Activated T-helper 17 cell treated with anti-CD3 and anti-CD28 coated beads, Interleukin-2, amount 50 U/mL, for 72 hours (primary cell): ENCODE results near the gene SNX17. TPM values are rescaled to one million over a fixed set of nuclear protein-coding genes. Genes with fewer than 3 reads are reported as not detected.
"Not testable (repeated sequence)": the region's sequence is repeated elsewhere in the genome, so short reads cannot be mapped to it uniquely, and the experiment has no call there.

Experiments used
- ATAC-seq: fragments of 150-1000 bp; cut with Tn5 transposase; replicated peaks from 2 replicates; pipeline ENCODE4 v1.10.0; 2021; ENCODE audit warnings: mild to moderate bottlenecking, moderate library complexity
- H3K27ac Mint-ChIP-seq: one replicate; pipeline ENCODE4 v1.8.0; 2022; ENCODE audit warnings: mixed read lengths
- H3K27me3 Mint-ChIP-seq: one replicate; pipeline ENCODE4 v1.8.0; 2022; ENCODE audit warnings: mixed read lengths
- H3K36me3 Mint-ChIP-seq: one replicate; pipeline ENCODE4 v1.8.0; 2022; ENCODE audit warnings: low read depth, mild to moderate bottlenecking, mixed read lengths
- H3K4me1 Mint-ChIP-seq: one replicate; pipeline ENCODE4 v1.8.0; 2022; ENCODE audit warnings: mixed read lengths
- H3K4me3 Mint-ChIP-seq: one replicate; pipeline ENCODE4 v1.8.0; 2022; ENCODE audit warnings: mild to moderate bottlenecking, mixed read lengths
- H3K9me3 Mint-ChIP-seq: one replicate; pipeline ENCODE4 v1.8.0; 2022; ENCODE audit warnings: mixed read lengths
- total RNA-seq, 2 donors: library from RNA; stranded (reverse); gene quantifications; one replicate each; pipeline ENCODE4 v1.2.3, GENCODE V29; 2022

Gene SNX17
- 10 to 100 TPM; 59.0 to 90.4 TPM for total RNA-seq

- Mint-ChIP-seq H3K27ac (peak within 1 kb of the TSS; percentile 90), H3K36me3 (peaks cover 92% of the 10 kb centered on the region), H3K9me3 (no peaks in the 10 kb centered on the region), H3K4me1 (peaks cover 28% of the 10 kb centered on the region), H3K4me3 (peak within 1 kb of the TSS; percentile 92), H3K27me3 (no peaks in the 10 kb centered on the region)
- ATAC-seq: peak; percentile 96
Observed at GRCh38 chr2:27370026-27370815, at the start of gene SNX17, which contains the start of gene EIF2B4. Gene SNX17, plus strand, starts transcription at chr2:27370616. Its CDS starts 128 bp downstream, at chr2:27370744. Gene EIF2B4, minus strand, starts transcription at chr2:27370338. Its CDS starts 24 bp downstream, at chr2:27370314.

GRCh38 chr2:27320958-27321543 is 49.4 kb upstream of the SNX17 start:
- Mint-ChIP-seq H3K4me3 (peak overlapping the region; percentile 97), H3K4me1 (peaks cover 15% of the 10 kb centered on the region), H3K36me3 (peaks cover 24% of the 10 kb centered on the region), H3K9me3 (no peaks in the 10 kb centered on the region), H3K27ac (peak overlapping the region; percentile 32), H3K27me3 (no peaks in the 10 kb centered on the region)
- ATAC-seq: no peak

GRCh38 chr2:27322301-27322765 is 48.1 kb upstream of the SNX17 start:
- peak; percentile 17 for ATAC-seq
- Mint-ChIP-seq H3K9me3 (no peaks in the 10 kb centered on the region), H3K36me3 (peaks cover 37% of the 10 kb centered on the region), H3K4me3 (peak overlapping the region; percentile 97), H3K27me3 (no peaks in the 10 kb centered on the region), H3K4me1 (peaks cover 19% of the 10 kb centered on the region), H3K27ac (peak overlapping the region; percentile 98)

- peak; percentile 99 for ATAC-seq
Observed at GRCh38 chr2:27322766-27323595, 47.4 kb upstream of the SNX17 start, which contains the start of gene MPV17. Gene MPV17, minus strand, starts transcription at chr2:27323097. Its CDS starts 580 bp downstream, at chr2:27322517.

GRCh38 chr2:27323596-27324285 is 46.7 kb upstream of the SNX17 start:
- H3K4me3 Mint-ChIP-seq: peak overlapping the region; percentile 97
- no peaks in the 10 kb centered on the region for H3K9me3 Mint-ChIP-seq
- H3K36me3 Mint-ChIP-seq: peaks cover 44% of the 10 kb centered on the region
- peak; percentile 2 for ATAC-seq
- peaks cover 19% of the 10 kb centered on the region for H3K4me1 Mint-ChIP-seq
- H3K27me3 Mint-ChIP-seq: no peaks in the 10 kb centered on the region
- H3K27ac Mint-ChIP-seq: peak overlapping the region; percentile 98

More at GRCh38 chr2:27322766-27323595, 47.4 kb upstream of the SNX17 start, which contains the start of gene MPV17:
- Mint-ChIP-seq H3K27me3 (no peaks in the 10 kb centered on the region), H3K4me3 (peak within 1 kb of the TSS; percentile 97), H3K4me1 (peaks cover 19% of the 10 kb centered on the region), H3K9me3 (no peaks in the 10 kb centered on the region), H3K27ac (peak within 1 kb of the TSS; percentile 98), H3K36me3 (peaks cover 38% of the 10 kb centered on the region)

GRCh38 chr2:27324720-27325119 is 45.7 kb upstream of the SNX17 start:
- ATAC-seq: no peak
- Mint-ChIP-seq H3K27ac (peak overlapping the region; percentile 98), H3K4me3 (peak overlapping the region; percentile 97), H3K9me3 (no peaks in the 10 kb centered on the region), H3K27me3 (no peaks in the 10 kb centered on the region), H3K36me3 (peaks cover 49% of the 10 kb centered on the region), H3K4me1 (peaks cover 19% of the 10 kb centered on the region)

- Mint-ChIP-seq H3K4me3 (no peak overlapping the region), H3K9me3 (no peaks in the 10 kb centered on the region), H3K27me3 (no peaks in the 10 kb centered on the region), H3K27ac (no peak overlapping the region), H3K4me1 (no peaks in the 10 kb centered on the region), H3K36me3 (peaks cover 89% of the 10 kb centered on the region)
- no peak for ATAC-seq
Observed at GRCh38 chr2:27335311-27335710, 35.1 kb upstream of the SNX17 start.

GRCh38 chr2:27336173-27336572 is 34.2 kb upstream of the SNX17 start:
- Mint-ChIP-seq H3K27ac (peak overlapping the region; percentile 22), H3K9me3 (no peaks in the 10 kb centered on the region), H3K36me3 (peaks cover 89% of the 10 kb centered on the region), H3K27me3 (no peaks in the 10 kb centered on the region), H3K4me3 (no peak overlapping the region), H3K4me1 (no peaks in the 10 kb centered on the region)
- ATAC-seq: no peak

GRCh38 chr2:27347641-27348040 is 22.8 kb upstream of the SNX17 start:
- no peaks in the 10 kb centered on the region for H3K27me3 Mint-ChIP-seq
- H3K4me1 Mint-ChIP-seq: peaks cover 17% of the 10 kb centered on the region
- H3K36me3 Mint-ChIP-seq: peaks cover 49% of the 10 kb centered on the region
- no peak overlapping the region for H3K27ac Mint-ChIP-seq
- ATAC-seq: no peak
- H3K9me3 Mint-ChIP-seq: no peaks in the 10 kb centered on the region
- H3K4me3 Mint-ChIP-seq: no peak overlapping the region

- H3K4me1 Mint-ChIP-seq: peaks cover 18% of the 10 kb centered on the region
- H3K27ac Mint-ChIP-seq: peak overlapping the region; percentile 39
- no peak overlapping the region for H3K4me3 Mint-ChIP-seq
- no peaks in the 10 kb centered on the region for H3K9me3 Mint-ChIP-seq
- no peak for ATAC-seq
- H3K27me3 Mint-ChIP-seq: no peaks in the 10 kb centered on the region
- H3K36me3 Mint-ChIP-seq: peaks cover 32% of the 10 kb centered on the region
Observed at GRCh38 chr2:27350106-27350693, 20.2 kb upstream of the SNX17 start.

GRCh38 chr2:27351802-27352598 is 18.4 kb upstream of the SNX17 start:
- ATAC-seq: peak; percentile 16
- Mint-ChIP-seq H3K4me3 (peak overlapping the region; percentile 25), H3K36me3 (peaks cover 36% of the 10 kb centered on the region), H3K27ac (peak overlapping the region; percentile 8), H3K4me1 (peaks cover 18% of the 10 kb centered on the region), H3K27me3 (no peaks in the 10 kb centered on the region), H3K9me3 (no peaks in the 10 kb centered on the region)

GRCh38 chr2:27353386-27353761 is 17.0 kb upstream of the SNX17 start:
- Mint-ChIP-seq H3K4me1 (peaks cover 22% of the 10 kb centered on the region), H3K36me3 (peaks cover 33% of the 10 kb centered on the region)
- ATAC-seq, H3K9me3 Mint-ChIP-seq, H3K27ac Mint-ChIP-seq, H3K4me3 Mint-ChIP-seq, H3K27me3 Mint-ChIP-seq: not testable (repeated sequence)
